CD4-positive, alpha-beta memory T cell (primary cell): ENCODE data around the gene NME7. TPM values are rescaled to one million over a fixed set of nuclear protein-coding genes. Genes with fewer than 3 reads are reported as not detected.

ENCODE experiments used
- CTCF ChIA-PET: fragments of 350-600 bp; sonication (Branson Sonifier 250); formaldehyde crosslinking; loops from one replicate; lab custom pipeline; 2021; ENCODE audit warnings: inconsistent platforms; ENCODE audit not compliant: partially characterized antibody; lab: Charles Lee
- POLR2A ChIA-PET: fragments of 350-600 bp; sonication (Branson Sonifier 250); formaldehyde crosslinking; loops from one replicate; lab custom pipeline; 2021; ENCODE audit not compliant: partially characterized antibody; lab: Charles Lee
- DNase-seq, 5 donors: peaks; one replicate each; pipeline versions ENCODE4 v3.0.0 to v3.0.0-alpha.2; 2020 to 2022; ENCODE audit warnings: mixed read lengths in 1 of 5
- H3K27ac ChIP-seq: one replicate; pipeline ENCODE4 v1.7.0; 2013; ENCODE audit warnings: low read depth, low read length
- H3K27me3 ChIP-seq: 2 replicates; pipeline ENCODE4 v1.7.0; 2013; ENCODE audit warnings: mild to moderate bottlenecking, low read length, moderate library complexity; ENCODE audit not compliant: insufficient read depth
- H3K36me3 ChIP-seq: 2 replicates; pipeline ENCODE4 v1.7.0; 2013; ENCODE audit warnings: mild to moderate bottlenecking, low read length, moderate library complexity; ENCODE audit not compliant: insufficient read depth
- H3K4me1 ChIP-seq: 2 replicates; pipeline ENCODE4 v1.7.0; 2013; ENCODE audit warnings: mild to moderate bottlenecking, low read length, moderate library complexity; ENCODE audit not compliant: insufficient read depth
- H3K4me3 ChIP-seq, 2 donors: one replicate each; pipeline ENCODE4 v1.7.0; 2013; ENCODE audit warnings: low read length in 2 of 2, mild to moderate bottlenecking in 1 of 2
- H3K9me3 ChIP-seq, 2 donors: one replicate each; pipeline ENCODE4 v1.7.0; 2013; ENCODE audit warnings: low read length in 2 of 2, control low read depth in 1 of 2; ENCODE audit not compliant: control insufficient read depth in 1 of 2
- H3K27ac Mint-ChIP-seq, 7 donors: one replicate each; pipeline ENCODE4 v1.8.0; 2020 to 2021; ENCODE audit warnings: mixed read lengths in 7 of 7, mild to moderate bottlenecking in 6 of 7, inconsistent platforms in 3 of 7, moderate library complexity in 3 of 7
- H3K27me3 Mint-ChIP-seq, 2 donors: one replicate each; pipeline ENCODE4 v1.8.0; 2020 to 2021; ENCODE audit warnings: mixed read lengths in 2 of 2
- H3K36me3 Mint-ChIP-seq, 2 donors: one replicate each; pipeline ENCODE4 v1.8.0; 2020 to 2021; ENCODE audit warnings: mixed read lengths in 2 of 2, inconsistent platforms in 1 of 2, mild to moderate bottlenecking in 1 of 2
- H3K4me1 Mint-ChIP-seq, 4 donors: one replicate each; pipeline ENCODE4 v1.8.0; 2020 to 2021; ENCODE audit warnings: mixed read lengths in 4 of 4, mild to moderate bottlenecking in 1 of 4
- H3K4me3 Mint-ChIP-seq, 8 donors: one replicate each; pipeline ENCODE4 v1.8.0; 2020 to 2021; ENCODE audit warnings: mixed read lengths in 8 of 8, mild to moderate bottlenecking in 7 of 8, moderate library complexity in 6 of 8, inconsistent platforms in 3 of 8
- H3K9me3 Mint-ChIP-seq, 8 donors: one replicate each; pipeline ENCODE4 v1.8.0; 2020 to 2021; ENCODE audit warnings: mixed read lengths in 8 of 8, mild to moderate bottlenecking in 5 of 8, inconsistent platforms in 3 of 8, moderate library complexity in 1 of 8
- intact Hi-C: fragments of 100-400 bp; cut with micrococcal nuclease; formaldehyde crosslinking; loops from one replicate; pipeline ENCODE4 v1.15.1; 2023
- polyA plus RNA-seq, 2 donors: library from polyadenylated mRNA; unstranded; fragments of 300-500 nt; fragmentation: Illumina TruSeq; gene quantifications; one replicate each; pipeline ENCODE4 v1.2.3, GENCODE V29; 2021
- total RNA-seq, 2 experiments: library from RNA; stranded (reverse); gene quantifications; one replicate each; pipeline ENCODE4 v1.2.3, GENCODE V29; 2021

Gene NME7
- total and polyA plus RNA-seq, 4 experiments from 2014 or later, result 12.0 to 22.8 (median 16.9) TPM

DNA sequence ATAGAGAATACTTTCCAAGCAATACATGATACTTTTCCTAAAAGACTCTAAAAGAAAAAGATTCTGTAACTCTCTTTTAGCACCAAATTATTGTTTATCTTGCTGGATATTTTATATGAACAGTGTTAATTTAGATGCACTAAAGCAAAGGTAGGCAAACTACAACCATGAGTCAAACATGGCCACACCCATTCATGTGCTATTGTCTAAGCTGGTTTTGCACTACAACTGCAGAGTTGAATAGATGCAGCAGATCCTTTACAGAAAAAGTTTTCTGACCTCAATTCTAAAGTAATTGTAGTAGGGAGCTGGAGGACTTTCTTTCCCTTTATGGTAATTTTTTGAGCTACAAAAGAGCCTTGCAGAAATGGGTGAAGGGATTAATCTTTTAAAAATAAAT, 19.8 kb upstream of the NME7 start:
- Mint-ChIP-seq H3K4me3 (no peak overlapping the region), H3K27me3 (no peaks in the 10 kb centered on the region), H3K36me3 (peaks cover 51 to 53% of the 10 kb centered on the region in 2 donors), H3K27ac (no peak overlapping the region), H3K9me3 (no peaks in the 10 kb centered on the region), H3K4me1 (no peaks in the 10 kb centered on the region)
- H3K9me3 ChIP-seq, result no peaks in the 10 kb centered on the region
- H3K27me3 ChIP-seq, result no peaks in the 10 kb centered on the region
- ChIA-PET POLR2A (no interaction called here), CTCF (no interaction called here)
- no peaks in the 10 kb centered on the region for H3K4me1 ChIP-seq
- H3K27ac ChIP-seq, result no peak overlapping the region
- no peak overlapping the region for H3K4me3 ChIP-seq
- no peak for DNase-seq
- peaks cover 33% of the 10 kb centered on the region for H3K36me3 ChIP-seq
- intact Hi-C loops, result no loop called here

DNA sequence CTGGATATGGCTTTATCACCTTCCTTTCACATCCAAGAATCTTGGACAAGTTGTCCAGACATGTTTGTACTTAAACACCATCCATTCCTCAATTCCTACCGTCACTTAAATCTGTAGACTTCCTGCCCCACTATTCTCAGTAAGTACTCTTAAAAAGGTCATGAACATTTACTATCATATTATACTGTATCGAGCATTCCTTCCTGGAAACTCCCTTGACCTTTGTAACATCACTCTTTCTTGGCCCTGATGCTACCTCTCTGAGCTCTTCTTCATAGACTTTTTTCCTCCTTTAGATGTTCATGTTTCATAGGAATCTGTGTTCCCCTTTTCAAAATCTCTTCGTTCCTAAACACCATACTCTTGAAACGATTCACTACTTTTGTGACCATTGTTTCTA, 15.9 kb upstream of the NME7 start:
- H3K9me3 Mint-ChIP-seq, result no peaks in the 10 kb centered on the region
- H3K4me3 Mint-ChIP-seq, result no peak overlapping the region
- no peak for DNase-seq
- intact Hi-C loops, result no loop called here
- ChIA-PET CTCF (no interaction called here), POLR2A (no interaction called here)
- H3K27me3 Mint-ChIP-seq, result no peaks in the 10 kb centered on the region
- no peaks in the 10 kb centered on the region for H3K27me3 ChIP-seq
- H3K36me3 ChIP-seq, result peaks cover 35% of the 10 kb centered on the region
- H3K36me3 Mint-ChIP-seq, result peaks cover 39 to 49% of the 10 kb centered on the region in 2 donors
- H3K27ac ChIP-seq, result no peak overlapping the region
- H3K4me3 ChIP-seq, result no peak overlapping the region
- H3K4me1 Mint-ChIP-seq, result peaks cover 0 to 1% (median 0%) of the 10 kb centered on the region in 4 donors
- no peak overlapping the region for H3K27ac Mint-ChIP-seq
- no peaks in the 10 kb centered on the region for H3K9me3 ChIP-seq
- H3K4me1 ChIP-seq, result no peaks in the 10 kb centered on the region

GRCh38 chr1:169381162-169381561, 13.6 kb upstream of the NME7 start:
- Mint-ChIP-seq H3K27me3 (no peaks in the 10 kb centered on the region), H3K9me3 (no peaks in the 10 kb centered on the region), H3K4me1 (peaks cover 0 to 4% (median under 1%) of the 10 kb centered on the region in 4 donors), H3K36me3 (peaks cover 42 to 57% of the 10 kb centered on the region in 2 donors), H3K4me3 (no peak overlapping the region), H3K27ac (peak overlapping the region in 1 of 7 donors; percentile 29)
- H3K9me3 ChIP-seq, result no peaks in the 10 kb centered on the region
- ChIA-PET CTCF (no interaction called here), POLR2A (no interaction called here)
- DNase-seq, result no peak
- H3K4me3 ChIP-seq, result no peak overlapping the region
- H3K27me3 ChIP-seq, result no peaks in the 10 kb centered on the region
- intact Hi-C loops, result no loop called here
- H3K4me1 ChIP-seq, result no peaks in the 10 kb centered on the region
- no peak overlapping the region for H3K27ac ChIP-seq
- H3K36me3 ChIP-seq, result peaks cover 41% of the 10 kb centered on the region

GRCh38 chr1:169371404-169371803, 3.8 kb upstream of the NME7 start:
- H3K9me3 Mint-ChIP-seq, result no peaks in the 10 kb centered on the region
- DNase-seq, result peak in 2 of 5 donors; percentile 14 to 21
- Histone ChIP-seq H3K4me3 (no peak overlapping the region), H3K9me3 (no peaks in the 10 kb centered on the region), H3K36me3 (peaks cover 7% of the 10 kb centered on the region), H3K27me3 (no peaks in the 10 kb centered on the region), H3K4me1 (peaks cover 38% of the 10 kb centered on the region), H3K27ac (no peak overlapping the region)
- no peaks in the 10 kb centered on the region for H3K27me3 Mint-ChIP-seq
- ChIA-PET CTCF (interaction anchor here (1.0 to 1.3 kb wide), 3 partner anchors 14 to 1028 kb away, joined by 3 read pairs; no protein-coding TSS in a partner anchor), POLR2A (no interaction called here)
- intact Hi-C loops, result no loop called here
- peak overlapping the region in 1 of 7 donors; percentile 30 for H3K27ac Mint-ChIP-seq
- H3K4me1 Mint-ChIP-seq, result peaks cover 13 to 19% (median 14%) of the 10 kb centered on the region in 4 donors
- H3K4me3 Mint-ChIP-seq, result peak overlapping the region in 1 of 8 donors; percentile 68
- peaks cover 28% of the 10 kb centered on the region in 2 donors for H3K36me3 Mint-ChIP-seq

DNA sequence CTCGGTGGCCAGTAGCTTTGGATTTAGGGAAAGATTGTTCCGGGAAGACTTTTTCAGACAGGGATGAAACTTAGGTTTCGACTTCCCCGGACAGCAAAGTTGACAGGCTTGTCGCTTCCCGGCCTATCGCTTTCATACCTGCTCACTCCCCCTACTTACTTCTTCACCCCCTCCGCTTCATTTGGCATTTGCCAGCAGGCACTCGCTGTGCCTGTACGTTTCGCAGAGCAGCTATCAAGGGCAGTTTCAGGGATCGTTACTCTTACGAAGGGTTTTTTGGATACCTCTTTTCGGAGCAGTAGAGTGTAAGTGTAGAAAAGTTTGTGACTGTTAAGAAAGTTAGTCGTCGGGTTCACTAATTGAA, 791 bp upstream of the NME7 start:
- DNase-seq, result peak in 1 of 5 donors; percentile 26
- Histone ChIP-seq H3K4me3 (peak overlapping the region; percentile 96), H3K27ac (peak overlapping the region; percentile 71), H3K27me3 (no peaks in the 10 kb centered on the region), H3K36me3 (peaks cover 6% of the 10 kb centered on the region), H3K4me1 (peaks cover 41% of the 10 kb centered on the region), H3K9me3 (no peaks in the 10 kb centered on the region)
- H3K4me3 Mint-ChIP-seq, result no peak overlapping the region
- no peaks in the 10 kb centered on the region for H3K27me3 Mint-ChIP-seq
- H3K4me1 Mint-ChIP-seq, result peaks cover 21 to 25% (median 23%) of the 10 kb centered on the region in 4 donors
- peaks cover 26 to 28% of the 10 kb centered on the region in 2 donors for H3K36me3 Mint-ChIP-seq
- intact Hi-C loops, result loop anchor here (1.0 to 10.0 kb wide), 8 partner anchors 261 to 1654 kb away; partner anchors contain the start of genes ATP1B1, SCYL3, SELL and SFT2D2
- no peak overlapping the region for H3K27ac Mint-ChIP-seq
- peaks cover 0 to 5% (median 0%) of the 10 kb centered on the region in 8 donors for H3K9me3 Mint-ChIP-seq
- ChIA-PET POLR2A (interaction anchor here (0.8 to 2.0 kb wide), 14 partner anchors 8 to 1433 kb away, joined by 3 to 12 read pairs (median 4); partner anchors contain the start of genes METTL18, SFT2D2 and SLC19A2), CTCF (interaction anchor here (0.8 to 2.0 kb wide), 6 partner anchors 20 to 1432 kb away, joined by 3 to 10 read pairs (median 5); partner anchors contain the start of gene DCAF6)

- ChIA-PET CTCF (interaction anchor here (1.4 to 2.0 kb wide), 3 partner anchors 19 to 1025 kb away, joined by 6 to 10 read pairs (median 8); no protein-coding TSS in a partner anchor), POLR2A (interaction anchor here (0.9 to 2.0 kb wide), 14 partner anchors 10 to 1431 kb away, joined by 3 to 12 read pairs (median 4); partner anchors contain the start of genes KIFAP3, METTL18, SFT2D2 and SLC19A2)
- no peak for DNase-seq
- Histone ChIP-seq H3K27me3 (no peaks in the 10 kb centered on the region), H3K27ac (peak overlapping the region; percentile 71), H3K9me3 (no peaks in the 10 kb centered on the region), H3K4me1 (peaks cover 44% of the 10 kb centered on the region), H3K36me3 (peaks cover 6% of the 10 kb centered on the region), H3K4me3 (peak overlapping the region; percentile 68 to 96)
- peaks cover 20 to 22% of the 10 kb centered on the region in 2 donors for H3K36me3 Mint-ChIP-seq
- peaks cover 23 to 36% (median 25%) of the 10 kb centered on the region in 4 donors for H3K4me1 Mint-ChIP-seq
- no peak overlapping the region for H3K27ac Mint-ChIP-seq
- no peak overlapping the region for H3K4me3 Mint-ChIP-seq
- H3K27me3 Mint-ChIP-seq, result no peaks in the 10 kb centered on the region
- intact Hi-C loops, result loop anchor here (1.0 to 10.0 kb wide), 9 partner anchors 119 to 1652 kb away; partner anchors contain the start of genes ATP1B1, DCAF6, KIFAP3 and SELL
- H3K9me3 Mint-ChIP-seq, result peaks cover 0 to 5% (median 0%) of the 10 kb centered on the region in 8 donors
Observed at GRCh38 chr1:169367096-169367685, 406 bp downstream of the NME7 start.

DNA sequence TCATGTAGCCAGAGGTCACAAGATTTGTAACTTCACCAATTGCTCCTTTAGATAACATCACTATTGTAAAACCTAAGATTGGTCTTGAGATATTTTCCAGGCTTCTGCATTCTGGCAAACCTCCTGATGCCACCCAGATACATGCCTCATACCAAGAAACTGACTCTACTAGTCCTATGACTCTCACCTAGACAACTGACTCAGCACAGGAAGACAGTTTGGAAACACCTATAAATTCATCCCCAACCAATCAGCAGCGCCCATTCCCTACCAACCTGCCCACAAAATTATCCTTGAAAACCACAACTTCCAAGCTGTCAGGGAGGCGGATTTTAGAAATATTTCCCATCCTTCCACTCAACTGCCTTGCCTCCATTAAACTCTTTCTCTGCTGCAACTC, 2.6 kb downstream of the NME7 start:
- Histone ChIP-seq H3K27me3 (no peaks in the 10 kb centered on the region), H3K36me3 (peaks cover 3% of the 10 kb centered on the region), H3K4me1 (peaks cover 30% of the 10 kb centered on the region), H3K4me3 (no peak overlapping the region), H3K27ac (no peak overlapping the region), H3K9me3 (no peaks in the 10 kb centered on the region)
- ChIA-PET POLR2A (no interaction called here), CTCF (interaction anchor here (1.4 kb wide), 1 partner anchor 181 kb away, joined by 3 read pairs; no protein-coding TSS in a partner anchor)
- Mint-ChIP-seq H3K4me1 (peaks cover 16 to 21% (median 18%) of the 10 kb centered on the region in 4 donors), H3K36me3 (peaks cover 8 to 9% of the 10 kb centered on the region in 2 donors), H3K27me3 (no peaks in the 10 kb centered on the region), H3K9me3 (peaks cover 0 to 5% (median 0%) of the 10 kb centered on the region in 8 donors), H3K4me3 (peak overlapping the region in 1 of 8 donors; percentile 17), H3K27ac (peak overlapping the region in 5 of 7 donors; percentile 0 to 88 (median 21))
- intact Hi-C loops, result loop anchor here (5.0 to 10.0 kb wide), 5 partner anchors 258 to 1650 kb away; partner anchors contain the start of genes ATP1B1, SELL and SFT2D2
- DNase-seq, result no peak
